ENCODE measurements around the gene CLEC2L. TPM values are rescaled to one million over a fixed set of nuclear protein-coding genes. Genes with fewer than 3 reads are reported as not detected.
A peak's percentile ranks its signal among the peaks of the same experiment; 100 is the strongest.

CLEC2L gene
- polyA plus RNA-seq, 3 donors: not detected

GRCh38 chr7:139500770-139501138 is 22.7 kb upstream of the CLEC2L start:
- H3K4me3 Mint-ChIP-seq: peak overlapping the region in 1 of 2 donors; percentile 97

DNA sequence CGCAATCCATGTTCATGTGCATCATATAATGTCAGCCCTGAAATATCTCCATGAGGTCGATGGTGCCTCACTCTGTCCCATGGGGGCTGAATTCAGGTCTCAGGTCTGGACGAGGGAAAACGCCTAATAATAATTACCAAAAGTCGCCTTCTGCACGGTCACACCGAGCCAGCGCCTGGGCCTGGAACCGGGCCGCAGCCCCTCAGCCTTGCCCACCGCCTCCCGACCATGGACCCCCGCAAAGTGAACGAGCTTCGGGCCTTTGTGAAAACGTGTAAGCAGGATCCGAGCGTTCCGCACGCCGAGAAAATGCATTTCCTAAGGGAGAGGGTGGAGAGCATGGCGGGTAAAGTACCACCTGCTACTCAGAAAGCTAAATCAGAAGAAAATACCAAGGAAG is 21.3 kb upstream of the CLEC2L start:
- H3K9me3 ChIP-seq (replicated peaks in 1 of 2; ENCODE audit: control insufficient read depth in 1 of 2, insufficient read depth in 1 of 2, low read length in 2 of 2): no peaks in the 10 kb centered on the region
- no peaks in the 10 kb centered on the region for H3K36me3 Mint-ChIP-seq
- TF ChIP-seq CTCF (IDR thresholded peaks at IDR 0.05): no peak
- 89% methylated on average over 9 of the region's 22 CpGs for WGBS (ENCODE audit: insufficient coverage)
- peaks cover 0 to 5% of the 10 kb centered on the region in 2 donors for H3K4me1 ChIP-seq (ENCODE audit: control insufficient read depth in 1 of 2, insufficient read depth in 2 of 2, low read length in 2 of 2)
- H4K20me1 ChIP-seq (ENCODE audit: insufficient read depth, low read length): no peaks in the 10 kb centered on the region
- H2AFZ ChIP-seq (ENCODE audit: insufficient read depth, low read depth, low read length, poor library complexity, severe bottlenecking): no peak overlapping the region
- intact Hi-C loops (cut with micrococcal nuclease): no loop called here
- DNase-seq: no peak
- no peak overlapping the region for H3K9ac ChIP-seq (ENCODE audit: insufficient read depth, low read length, poor library complexity, severe bottlenecking)
- no peak overlapping the region for H3K4me3 Mint-ChIP-seq
- no peaks in the 10 kb centered on the region for H3K79me2 ChIP-seq (ENCODE audit: insufficient read depth, low read length)
- no peaks in the 10 kb centered on the region for H3K36me3 ChIP-seq (replicated peaks in 1 of 2; ENCODE audit: control insufficient read depth in 1 of 2, insufficient read depth in 2 of 2, low read length in 2 of 2)
- peaks cover 0 to 5% (median 0%) of the 10 kb centered on the region in 7 donors for H3K9me3 Mint-ChIP-seq
- peaks cover 9 to 18% (median 15%) of the 10 kb centered on the region in 3 donors for H3K27me3 Mint-ChIP-seq (ENCODE audit: low read depth in 3 of 3)
- H3K4me2 ChIP-seq (replicated peaks; ENCODE audit: extremely low read depth, low read length, poor library complexity, severe bottlenecking): no peak overlapping the region
- H3K27me3 ChIP-seq (ENCODE audit: control insufficient read depth in 2 of 2, insufficient read depth in 2 of 2, low read length in 2 of 2): no peaks in the 10 kb centered on the region
- H3K4me1 Mint-ChIP-seq: peaks cover 7% of the 10 kb centered on the region
- H3K27ac Mint-ChIP-seq: no peak overlapping the region
- H3K27ac ChIP-seq (ENCODE audit: low read depth in 1 of 2, low read length in 2 of 2): no peak overlapping the region
- no peak overlapping the region for H3K4me3 ChIP-seq (replicated peaks in 1 of 3; ENCODE audit: low read depth in 2 of 3, low read length in 3 of 3)

More at GRCh38 chr7:139500770-139501138, 22.7 kb upstream of the CLEC2L start:
- H3K9me3 Mint-ChIP-seq: peaks cover 0 to 5% (median 0%) of the 10 kb centered on the region in 7 donors
- no peaks in the 10 kb centered on the region for H3K79me2 ChIP-seq (ENCODE audit: insufficient read depth, low read length)
- H3K4me1 Mint-ChIP-seq: peaks cover 12% of the 10 kb centered on the region
- no peak overlapping the region for H3K27ac ChIP-seq (ENCODE audit: low read depth in 1 of 2, low read length in 2 of 2)
- H3K36me3 Mint-ChIP-seq: no peaks in the 10 kb centered on the region
- no peak overlapping the region for H2AFZ ChIP-seq (ENCODE audit: insufficient read depth, low read depth, low read length, poor library complexity, severe bottlenecking)
- H3K36me3 ChIP-seq (replicated peaks in 1 of 2; ENCODE audit: control insufficient read depth in 1 of 2, insufficient read depth in 2 of 2, low read length in 2 of 2): no peaks in the 10 kb centered on the region
- H3K27me3 ChIP-seq (ENCODE audit: control insufficient read depth in 2 of 2, insufficient read depth in 2 of 2, low read length in 2 of 2): no peaks in the 10 kb centered on the region
- peaks cover 1 to 7% of the 10 kb centered on the region in 2 donors for H3K4me1 ChIP-seq (ENCODE audit: control insufficient read depth in 1 of 2, insufficient read depth in 2 of 2, low read length in 2 of 2)
- no peaks in the 10 kb centered on the region for H4K20me1 ChIP-seq (ENCODE audit: insufficient read depth, low read length)
- intact Hi-C loops (cut with micrococcal nuclease): no loop called here
- no peaks in the 10 kb centered on the region for H3K9me3 ChIP-seq (replicated peaks in 1 of 2; ENCODE audit: control insufficient read depth in 1 of 2, insufficient read depth in 1 of 2, low read length in 2 of 2)
- H3K9ac ChIP-seq (ENCODE audit: insufficient read depth, low read length, poor library complexity, severe bottlenecking): no peak overlapping the region
- 97% methylated on average over 6 of the region's 7 CpGs for WGBS (ENCODE audit: insufficient coverage)
- peaks cover 9 to 18% (median 15%) of the 10 kb centered on the region in 3 donors for H3K27me3 Mint-ChIP-seq (ENCODE audit: low read depth in 3 of 3)
- no peak overlapping the region for H3K4me3 ChIP-seq (replicated peaks in 1 of 3; ENCODE audit: low read depth in 2 of 3, low read length in 3 of 3)
- DNase-seq: no peak
- H3K4me2 ChIP-seq (replicated peaks; ENCODE audit: extremely low read depth, low read length, poor library complexity, severe bottlenecking): no peak overlapping the region
- TF ChIP-seq CTCF (IDR thresholded peaks at IDR 0.05): no peak
- no peak overlapping the region for H3K27ac Mint-ChIP-seq
